GM18520 (cell line): ENCODE results near the gene NVL.

Experiments used
- ATAC-seq: cut with Tn5 transposase; IDR thresholded peaks from one replicate; pipeline ENCODE4 v1.9.1; 2021; ENCODE audit not compliant: unreplicated experiment

NVL gene

DNA sequence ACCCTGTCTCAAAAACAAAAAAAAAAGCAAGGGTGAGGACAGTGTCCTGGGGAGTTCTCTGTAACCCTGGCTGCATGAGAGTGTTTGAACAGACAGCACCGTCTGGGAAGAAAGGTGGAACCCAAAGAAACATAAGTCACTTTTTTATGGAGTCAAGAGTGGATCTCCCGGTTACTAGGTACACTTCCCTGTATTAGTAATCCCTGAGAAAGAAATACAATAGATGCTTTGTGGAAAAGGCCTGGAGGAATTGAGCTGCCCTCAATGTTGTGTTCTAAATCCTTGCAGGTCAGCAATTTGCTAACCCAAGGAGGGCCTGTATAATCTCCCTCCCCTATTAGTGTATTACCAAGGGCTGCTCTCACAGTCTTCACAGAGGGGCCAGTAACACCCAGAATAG, 130.3 kb downstream of the NVL start:
- ATAC-seq, result no peak

DNA sequence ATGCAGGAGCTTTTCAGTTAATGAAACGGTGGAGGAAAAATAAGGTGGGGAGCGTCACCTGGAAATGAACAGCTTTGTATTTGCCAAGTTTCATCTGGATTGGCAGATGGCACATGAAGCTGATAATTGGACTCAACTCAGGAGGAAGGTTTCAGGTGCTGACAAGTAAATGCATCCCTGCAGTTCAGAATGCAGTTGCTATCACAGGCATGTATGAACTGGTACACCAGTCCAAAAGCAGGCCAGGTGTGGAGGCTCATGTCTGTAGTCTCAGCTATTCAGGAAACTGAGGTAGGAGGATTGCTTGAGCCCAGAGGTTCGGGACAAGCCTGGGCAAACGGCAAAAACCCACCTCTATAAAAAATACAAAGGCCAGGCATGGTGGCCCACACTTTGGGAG, 131.4 kb downstream of the NVL start:
- no peak for ATAC-seq

DNA sequence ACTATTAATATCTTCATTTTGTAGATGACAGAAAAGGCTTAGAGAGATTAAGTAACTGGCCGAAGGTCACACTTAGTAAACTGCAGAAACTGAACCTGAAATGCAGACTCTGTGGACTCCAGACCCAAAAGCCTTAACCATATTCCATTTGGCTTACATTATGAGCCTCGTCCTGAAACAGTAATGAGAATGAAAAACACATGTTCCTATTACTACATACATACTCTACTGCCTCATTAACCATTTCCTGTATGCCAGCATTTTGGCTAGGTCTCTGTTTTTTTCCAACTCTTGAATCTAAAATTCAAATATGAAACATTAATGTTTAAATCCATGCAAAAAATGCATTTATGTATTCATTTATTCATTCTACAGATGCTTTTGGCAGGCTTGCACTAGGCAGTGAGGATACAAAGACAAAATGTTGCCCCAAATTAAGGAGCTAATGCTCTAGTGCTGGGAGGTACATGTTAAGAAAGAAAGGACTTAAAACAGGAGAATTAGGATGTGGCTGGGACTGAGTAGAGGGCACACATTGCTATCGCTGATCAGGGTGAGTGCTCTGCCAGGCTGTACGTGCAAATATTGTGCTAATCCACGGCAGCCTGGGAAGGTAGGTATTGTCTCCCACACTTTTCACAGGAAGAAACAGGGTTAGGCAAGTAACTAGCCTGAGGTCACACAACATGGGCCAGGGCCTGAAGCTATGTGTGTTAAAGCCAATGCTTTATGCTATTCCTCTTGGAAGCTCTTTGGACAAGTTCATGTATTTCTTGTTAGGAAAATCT, 133.0 kb downstream of the NVL start:
- ATAC-seq, result no peak

DNA sequence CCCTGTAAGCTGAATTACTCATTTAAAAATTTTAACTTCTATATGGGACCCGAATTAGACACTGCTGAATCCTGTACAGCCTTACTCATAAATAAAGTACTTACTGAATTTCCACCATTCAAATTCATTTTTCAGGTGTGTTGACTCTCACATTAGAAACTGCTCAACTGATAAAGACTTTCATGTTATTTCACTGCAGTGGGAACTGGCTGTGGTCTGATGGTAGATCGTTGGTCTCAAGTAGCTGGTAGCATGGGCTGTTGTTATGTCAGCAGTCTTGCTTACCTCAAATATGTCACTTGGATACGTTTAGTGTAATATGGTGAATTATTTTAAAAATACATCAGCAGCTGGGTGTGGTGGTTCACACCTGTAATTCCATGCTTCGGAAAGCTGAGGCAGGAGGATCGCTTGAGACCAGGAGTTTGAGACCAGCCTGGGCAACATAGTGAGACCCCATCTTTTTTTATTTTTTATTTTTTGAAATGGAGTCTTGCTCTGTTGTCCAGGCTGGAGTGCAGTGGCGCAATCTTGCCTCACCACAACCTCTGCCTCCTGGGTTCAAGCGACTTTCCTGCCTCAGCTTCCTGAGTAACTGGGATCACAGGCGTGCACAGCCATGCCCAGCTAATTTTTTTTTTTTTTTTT, 136.5 kb downstream of the NVL start:
- no peak for ATAC-seq

DNA sequence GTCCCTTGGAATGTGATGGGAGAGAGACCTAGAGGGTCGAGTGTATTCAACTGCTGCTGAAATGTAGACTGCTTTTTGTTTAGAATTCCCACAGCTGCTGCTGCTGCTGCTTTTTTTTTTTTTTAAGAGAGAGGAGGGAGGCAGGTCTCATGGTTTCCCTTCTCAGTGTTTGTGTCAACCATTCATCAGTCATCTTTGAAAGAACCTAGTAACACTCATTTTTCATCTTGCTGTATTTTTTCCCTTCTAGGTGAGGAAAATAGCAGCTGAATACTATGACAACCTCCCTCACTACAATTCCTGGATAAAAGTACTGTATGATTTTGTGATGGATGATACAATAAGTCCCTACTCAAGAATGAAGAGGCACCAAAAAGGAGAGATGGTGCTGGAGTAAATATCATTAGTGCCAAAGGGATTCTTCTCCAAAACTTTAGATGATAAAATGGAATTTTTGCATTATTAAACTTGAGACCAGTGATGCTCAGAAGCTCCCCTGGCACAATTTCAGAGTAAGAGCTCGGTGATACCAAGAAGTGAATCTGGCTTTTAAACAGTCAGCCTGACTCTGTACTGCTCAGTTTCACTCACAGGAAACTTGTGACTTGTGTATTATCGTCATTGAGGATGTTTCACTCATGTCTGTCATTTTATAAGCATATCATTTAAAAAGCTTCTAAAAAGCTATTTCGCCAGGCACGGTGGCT, 137.7 kb downstream of the NVL start:
- ATAC-seq, result peak; percentile 38

DNA sequence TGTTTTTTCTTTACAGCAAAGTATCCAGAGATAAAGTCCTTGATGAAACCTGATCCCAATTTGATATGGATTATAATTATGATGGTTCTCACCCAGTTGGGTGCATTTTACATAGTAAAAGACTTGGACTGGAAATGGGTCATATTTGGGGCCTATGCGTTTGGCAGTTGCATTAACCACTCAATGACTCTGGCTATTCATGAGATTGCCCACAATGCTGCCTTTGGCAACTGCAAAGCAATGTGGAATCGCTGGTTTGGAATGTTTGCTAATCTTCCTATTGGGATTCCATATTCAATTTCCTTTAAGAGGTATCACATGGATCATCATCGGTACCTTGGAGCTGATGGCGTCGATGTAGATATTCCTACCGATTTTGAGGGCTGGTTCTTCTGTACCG, 140.4 kb downstream of the NVL start:
- no peak for ATAC-seq

DNA sequence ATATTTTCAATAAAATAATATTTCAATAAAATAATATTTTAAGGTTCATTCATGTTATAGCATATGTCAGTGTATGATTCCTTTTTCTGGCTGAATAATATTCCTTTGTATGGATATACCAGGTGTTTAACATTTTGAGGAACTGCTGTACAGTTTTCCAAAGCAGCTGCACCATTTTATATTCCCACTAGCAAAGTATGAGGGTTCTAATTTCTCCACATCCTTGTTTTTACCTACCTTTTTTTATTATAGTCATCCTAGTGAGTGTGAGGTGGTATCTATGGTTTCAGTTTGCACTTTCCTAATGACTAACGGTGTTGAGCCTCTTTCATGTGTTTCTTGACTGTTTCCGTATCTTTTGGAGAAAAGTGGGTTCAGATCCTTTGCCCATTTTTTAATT, 141.7 kb downstream of the NVL start:
- ATAC-seq, result no peak

DNA sequence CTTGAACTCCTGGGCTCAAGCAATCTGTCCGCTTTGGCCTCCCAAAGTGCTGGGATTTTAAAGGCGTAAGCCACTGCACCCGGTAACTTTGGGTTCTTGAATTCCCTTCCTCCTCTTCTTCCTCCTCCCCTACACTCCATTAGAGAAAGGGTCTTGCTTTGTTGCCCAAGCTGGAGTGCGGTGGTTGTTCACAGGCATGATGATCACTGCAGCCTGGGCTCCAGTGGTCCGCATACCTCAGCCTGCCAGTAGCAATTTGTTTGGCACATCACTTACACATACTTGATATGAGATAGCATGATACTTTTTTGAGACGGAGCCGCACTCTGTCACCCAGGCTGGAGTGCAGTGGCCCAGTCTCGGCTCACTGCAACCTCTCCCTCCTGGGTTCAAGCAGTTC, 144.8 kb downstream of the NVL start:
- ATAC-seq, result no peak

DNA sequence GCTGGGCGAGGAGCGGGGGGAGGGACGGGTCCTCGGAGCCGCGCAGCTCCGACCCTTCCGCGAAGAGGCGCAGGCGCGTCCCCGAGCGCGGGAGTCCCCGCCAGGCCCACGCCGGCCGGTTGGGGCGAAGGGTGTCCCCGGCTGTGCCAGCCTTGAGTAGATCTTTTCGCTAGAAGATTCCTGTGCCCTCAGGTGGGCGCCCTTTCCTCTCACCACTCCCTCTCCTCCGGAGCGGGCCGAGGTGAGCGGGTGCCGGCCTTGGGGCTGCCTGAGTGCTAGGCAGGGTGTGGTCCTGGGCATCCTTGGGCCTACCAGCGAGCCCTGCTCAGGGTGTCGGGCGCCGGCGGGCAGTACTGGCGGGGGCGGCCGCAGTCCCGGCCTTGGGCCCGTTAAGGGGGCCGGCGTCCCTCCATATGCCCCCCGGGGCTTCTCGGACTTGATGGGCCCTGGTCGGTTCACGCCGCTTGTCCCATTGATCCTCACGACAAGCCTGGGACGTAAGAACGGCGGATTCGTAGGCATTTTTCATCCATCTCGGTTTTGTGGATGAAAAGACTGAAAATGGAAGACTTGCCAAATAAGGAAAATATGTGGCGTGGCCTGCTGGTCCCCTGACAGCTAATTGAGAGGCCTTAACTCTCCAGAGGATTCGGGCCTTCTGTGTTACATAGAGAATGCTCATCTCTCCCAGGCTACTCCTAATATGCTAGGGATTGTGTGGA, 146.2 kb downstream of the NVL start:
- peak; percentile 49 for ATAC-seq

DNA sequence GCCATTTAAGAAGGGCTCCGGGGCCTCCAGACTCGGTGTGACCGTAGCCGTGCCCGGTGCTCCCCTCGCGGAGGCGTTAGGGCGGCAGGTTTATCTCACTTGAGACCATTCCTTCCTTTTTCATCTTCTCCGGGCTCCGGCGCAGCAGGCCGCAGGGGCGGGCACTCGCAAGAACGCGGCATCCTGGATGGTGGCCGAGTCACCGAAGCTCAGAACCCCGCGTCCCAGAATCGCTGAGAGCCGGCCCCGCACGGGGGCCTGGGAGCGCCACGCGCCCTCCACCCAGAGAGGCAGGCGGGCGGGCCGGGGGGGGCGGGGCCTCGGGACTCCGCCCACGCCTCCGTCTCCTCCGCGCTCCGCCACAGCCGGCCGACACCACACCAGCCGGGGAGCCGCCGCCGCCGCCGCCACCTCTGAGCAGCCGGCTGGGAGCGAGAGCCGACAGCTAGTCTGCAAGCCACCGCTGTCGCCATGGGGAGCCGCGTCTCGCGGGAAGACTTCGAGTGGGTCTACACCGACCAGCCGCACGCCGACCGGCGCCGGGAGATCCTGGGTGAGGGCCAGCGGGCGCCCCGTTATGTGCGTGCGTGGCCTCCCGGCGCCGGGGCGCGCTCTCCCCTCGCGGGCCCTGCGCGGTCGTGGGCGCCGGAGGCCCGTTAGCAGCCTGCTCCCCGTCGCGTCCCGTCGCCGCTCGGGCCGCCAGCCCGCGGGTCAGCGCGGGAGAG, 146.9 kb downstream of the NVL start, which contains the start of gene DEGS1:
DEGS1 (plus strand) TSS at position 375 of the 725 bp plus-strand sequence; CDS start at position 472, 97 bp downstream.
- ATAC-seq, result peak; percentile 46

DNA sequence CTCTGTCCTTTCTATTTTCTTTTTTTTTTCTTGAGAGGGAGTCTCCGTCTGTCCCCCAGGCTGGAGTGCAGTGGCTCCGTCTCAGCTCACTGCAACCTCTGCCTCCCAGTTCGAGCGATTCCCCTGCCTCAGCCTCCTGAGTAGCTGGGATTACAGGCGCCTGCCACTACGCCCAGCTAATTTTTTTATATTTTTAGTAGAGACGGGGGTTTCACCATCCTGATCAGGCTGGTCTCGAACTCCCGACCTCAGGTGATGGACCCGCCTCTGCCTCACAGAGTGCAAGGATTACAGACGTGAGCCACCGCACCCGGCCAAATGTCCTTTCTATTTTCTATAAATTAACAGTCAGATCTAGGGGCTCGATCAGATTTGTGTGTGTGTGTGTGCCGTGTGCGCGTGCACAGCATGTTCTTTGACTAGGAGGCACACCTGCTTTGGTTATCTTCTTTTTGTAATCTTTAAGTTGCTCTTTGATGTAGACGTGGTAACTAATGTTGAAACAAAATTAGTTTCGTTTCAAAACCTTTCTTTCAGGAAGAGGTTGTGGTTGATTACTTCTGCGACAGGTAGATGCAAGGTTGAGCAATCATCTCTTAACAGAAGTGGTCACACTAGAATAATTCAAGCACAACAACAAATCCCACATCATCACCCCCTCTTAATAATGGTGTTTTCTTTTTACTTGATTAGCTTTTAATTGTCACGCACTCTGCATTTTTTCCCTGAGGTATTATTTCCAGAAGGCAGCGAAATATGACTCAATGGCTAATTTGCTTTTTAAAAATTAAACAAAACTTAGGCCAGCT, 147.7 kb downstream of the NVL start:
- ATAC-seq, result peak; percentile 20

DNA sequence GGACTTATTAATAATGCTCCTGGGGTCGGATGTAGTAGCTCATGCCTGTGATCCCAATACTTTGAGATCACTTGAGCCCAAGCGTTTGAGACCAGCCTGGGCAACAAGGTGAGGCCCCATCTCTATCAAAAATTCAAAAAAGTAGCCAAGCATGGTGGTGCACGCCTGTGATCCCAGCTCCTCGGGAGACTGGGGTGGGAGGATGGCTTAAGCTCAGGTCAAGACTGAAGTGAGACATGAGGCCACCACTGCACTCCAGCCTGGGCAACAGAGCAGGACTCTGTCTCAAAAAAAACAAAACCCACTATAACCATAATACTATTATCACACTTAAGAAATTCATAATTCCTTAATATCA, 148.5 kb downstream of the NVL start:
- ATAC-seq, result no peak

DNA sequence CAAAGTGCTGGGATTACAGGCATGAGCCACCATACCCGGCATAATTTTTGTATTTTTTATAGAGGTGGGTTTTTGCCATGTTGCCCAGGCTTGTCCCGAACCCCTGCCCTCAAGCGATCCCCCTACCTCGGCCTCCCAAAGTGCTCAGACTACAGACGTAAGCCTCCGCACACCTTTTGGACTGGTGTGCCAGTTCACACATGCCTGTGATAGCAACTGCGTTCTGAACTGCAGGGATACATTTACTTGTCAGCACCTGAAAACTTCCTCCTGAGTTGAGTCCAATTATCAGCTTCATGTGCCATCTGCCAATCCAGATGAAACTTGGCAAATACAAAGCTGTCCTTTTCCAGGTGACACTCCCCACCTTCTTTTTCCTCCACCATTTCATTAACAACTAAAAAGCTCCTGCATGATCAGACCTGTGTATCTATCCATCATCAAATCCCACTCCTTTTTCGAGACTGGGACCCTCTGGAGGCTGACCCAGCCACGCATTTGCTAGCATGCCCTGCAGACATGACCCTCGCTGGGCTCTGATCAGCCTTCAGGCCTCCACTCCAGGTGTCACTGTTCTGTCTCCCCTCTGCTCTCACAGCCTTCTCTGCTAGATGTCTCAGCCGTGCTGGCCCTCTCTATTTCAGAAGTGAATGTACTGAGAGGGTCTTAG, 149.1 kb downstream of the NVL start:
- no peak for ATAC-seq

DNA sequence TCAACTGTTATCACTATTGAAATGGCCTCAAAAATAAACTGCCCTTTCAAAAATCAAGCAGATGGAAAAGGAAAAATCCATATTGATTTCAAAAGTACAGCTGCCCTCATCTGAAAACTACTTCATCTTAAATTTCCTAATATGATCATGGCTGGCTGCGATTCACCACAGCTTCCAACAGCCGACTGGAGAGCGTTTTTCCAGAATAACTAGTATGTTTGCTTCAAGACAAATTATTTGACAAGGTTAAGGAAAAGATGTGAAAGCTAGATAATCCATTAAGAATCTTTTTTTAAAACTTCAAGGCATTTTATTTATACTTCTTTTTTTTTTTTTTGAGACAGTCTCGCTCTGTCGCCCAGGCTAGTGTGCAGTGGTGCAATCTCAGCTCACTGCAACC, 151.1 kb downstream of the NVL start:
- ATAC-seq, result no peak

DNA sequence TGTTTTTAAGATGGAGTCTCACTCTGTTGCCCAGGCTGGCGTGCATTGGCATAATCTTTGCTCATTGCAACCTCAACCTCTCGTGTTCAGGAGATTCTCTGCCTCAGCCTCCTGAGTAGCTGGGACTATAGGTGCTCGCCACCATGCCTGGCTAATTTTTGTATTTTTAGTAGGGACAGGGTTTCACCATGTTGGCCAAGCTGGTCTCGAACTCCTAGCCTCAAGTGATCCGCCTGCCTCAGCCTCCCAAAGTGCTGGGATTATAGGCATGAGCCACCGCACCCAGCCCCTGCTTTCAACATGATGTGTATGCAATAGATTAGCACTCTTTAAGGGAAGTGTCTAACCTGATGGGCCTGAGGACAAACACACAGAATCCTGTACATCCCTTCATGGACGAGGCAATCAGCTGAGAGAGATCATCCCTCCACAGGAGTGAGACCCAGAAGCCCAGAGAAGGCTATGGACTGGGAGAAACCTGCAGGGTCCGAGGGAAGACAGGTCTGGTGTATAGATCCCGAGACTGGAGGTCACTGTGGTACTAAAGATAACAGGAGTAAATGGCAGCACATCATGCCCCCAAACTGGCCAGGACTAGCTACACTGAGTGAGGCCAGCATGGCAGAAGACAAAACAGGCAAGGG, 152.5 kb downstream of the NVL start:
- ATAC-seq, result no peak
